GM20431 (cell line): ENCODE results near the gene GRIN1.

Source experiments
- in situ Hi-C: fragments of 300-500 bp; cut with MseI, MboI; formaldehyde crosslinking; loops from one replicate; pipeline ENCODE4 v1.15.0; 2020; ENCODE audit warnings: low sequenced_read_pairs; ENCODE audit not compliant: unreplicated experiment

The GRIN1 gene

GRCh38 chr9:137173796-137174664 is 35.1 kb downstream of the GRIN1 start:
- in situ Hi-C loops, result no loop called here

DNA sequence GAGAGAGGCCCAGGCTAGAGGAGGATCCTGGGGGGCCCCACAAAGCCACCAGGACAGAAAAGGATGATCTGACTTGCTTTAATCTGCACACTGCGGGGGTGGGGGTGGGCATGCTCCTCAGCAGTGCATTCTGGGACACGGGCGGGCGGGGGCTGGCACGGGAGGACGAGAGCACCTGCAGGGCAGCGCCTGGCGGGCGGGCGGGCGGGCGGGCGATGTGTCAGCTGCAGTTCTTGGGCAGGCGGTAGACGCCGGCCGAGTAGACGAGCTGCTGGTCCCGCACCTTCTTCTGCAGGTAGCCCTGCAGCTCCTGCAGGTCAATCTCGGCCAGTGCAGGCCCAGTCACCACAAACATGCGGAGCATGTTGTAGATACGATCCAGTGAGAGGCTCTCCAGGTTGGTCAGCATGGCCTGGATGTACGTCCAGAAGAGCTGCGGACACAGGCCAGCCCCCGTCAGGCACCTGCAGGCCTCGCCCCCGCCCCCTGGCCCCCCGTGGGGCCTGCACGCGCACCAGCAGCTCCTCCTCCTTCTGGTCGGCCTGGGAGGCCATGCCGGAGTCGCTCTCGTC is 35.9 kb downstream of the GRIN1 start:
- in situ Hi-C loops, result no loop called here

- in situ Hi-C loops, result no loop called here
These were observed 36.5 kb downstream of the GRIN1 start for GRCh38 chr9:137175345-137175961.

DNA sequence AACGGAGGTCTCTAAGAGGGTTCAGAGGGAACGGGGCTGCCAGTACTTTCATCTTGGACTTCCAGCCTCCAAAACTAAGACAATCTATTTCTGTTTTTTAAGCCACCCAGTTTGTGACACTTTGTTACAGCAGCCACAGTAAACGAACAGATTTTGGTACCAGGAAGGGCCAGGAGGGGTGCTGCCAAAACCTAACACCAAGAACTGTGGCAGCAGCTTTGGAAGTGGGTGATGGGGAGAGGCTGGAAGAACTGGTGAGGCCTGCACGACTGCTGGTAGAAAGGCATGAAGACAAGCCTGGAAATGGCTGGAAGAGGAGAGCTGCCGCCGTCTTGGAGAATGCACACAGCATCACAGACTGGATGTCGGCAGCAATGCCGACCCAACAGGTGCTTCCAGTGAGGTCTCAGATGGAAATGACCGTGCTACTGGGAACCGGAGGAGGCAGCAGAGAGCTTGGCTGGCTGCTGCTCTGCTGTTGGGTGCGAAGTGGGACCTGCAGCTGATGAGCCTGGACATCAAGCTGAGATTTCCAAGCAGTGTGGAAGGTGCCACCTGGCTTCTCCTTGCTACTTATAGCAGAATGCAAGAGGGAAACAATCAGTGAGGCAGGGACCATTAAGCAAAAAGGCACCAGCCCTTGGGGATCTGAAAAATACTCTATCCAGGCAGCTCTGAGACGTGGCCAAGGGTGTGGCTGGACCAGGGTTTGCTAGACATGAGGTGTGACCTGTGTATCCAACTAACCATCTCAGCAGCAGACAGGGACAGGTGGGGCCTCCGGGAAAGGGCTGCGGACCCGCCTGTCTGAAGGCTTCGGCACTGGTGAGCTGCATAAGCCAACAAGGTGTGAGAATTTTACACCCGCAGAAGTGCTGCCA is 37.6 kb downstream of the GRIN1 start:
- in situ Hi-C loops, result no loop called here

- in situ Hi-C loops, result no loop called here
These were observed 39.4 kb downstream of the GRIN1 start for GRCh38 chr9:137178201-137178938.

DNA sequence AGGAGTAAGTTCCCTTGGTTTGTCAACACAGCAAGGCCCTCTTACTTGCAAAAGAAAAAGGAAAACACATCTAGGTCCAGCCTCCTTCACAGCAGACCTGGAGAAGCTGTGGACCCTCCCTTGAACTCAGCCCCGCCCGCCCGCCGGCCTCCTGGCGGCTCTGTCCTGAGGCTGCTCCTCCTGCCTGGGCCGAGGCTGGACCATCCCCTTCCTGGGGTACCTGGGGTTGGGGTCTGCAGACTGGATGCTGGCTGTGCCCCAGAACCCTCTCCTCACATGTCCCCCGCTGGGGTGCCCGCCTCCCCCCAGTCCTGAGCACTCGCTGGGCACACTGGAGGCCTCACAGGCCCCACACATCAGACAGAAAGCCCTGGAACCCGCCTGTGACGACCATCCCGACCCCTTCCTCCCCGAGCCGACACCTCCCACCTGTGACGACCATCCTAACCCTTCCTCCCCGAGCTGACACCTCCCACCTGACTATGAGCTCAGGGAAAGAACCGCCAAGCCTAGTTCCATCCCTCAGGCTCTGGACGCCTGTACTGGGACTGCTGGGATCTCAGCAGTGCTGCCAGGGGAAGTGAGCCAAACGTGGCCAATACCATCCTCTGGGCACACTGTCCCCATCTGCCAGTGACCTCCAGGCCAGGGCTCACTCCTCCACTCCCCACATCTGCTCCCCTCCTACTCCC is 40.1 kb downstream of the GRIN1 start:
- in situ Hi-C loops, result no loop called here

- in situ Hi-C loops, result no loop called here
These were observed 40.8 kb downstream of the GRIN1 start for GRCh38 chr9:137179761-137180160.

DNA sequence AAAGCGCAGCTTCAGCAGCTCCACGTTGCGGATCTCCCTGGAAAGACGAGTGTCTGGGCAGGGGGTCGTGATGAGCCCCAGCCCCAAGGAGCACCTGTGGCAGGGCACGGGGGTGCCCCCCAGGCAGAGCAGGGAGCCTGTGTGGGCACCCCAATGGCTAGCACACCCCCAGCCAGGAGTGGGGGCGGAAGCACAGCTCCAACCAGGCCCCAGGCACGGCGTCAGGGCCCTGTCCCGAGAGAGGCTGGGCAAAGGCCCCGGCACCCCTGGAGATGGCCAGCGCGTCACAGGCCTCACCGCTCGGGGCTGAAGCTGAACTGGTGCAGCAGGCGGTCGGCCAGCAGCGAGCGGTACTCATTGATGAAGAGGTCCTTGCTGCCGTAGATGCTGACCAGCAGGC is 41.5 kb downstream of the GRIN1 start:
- in situ Hi-C loops, result no loop called here

DNA sequence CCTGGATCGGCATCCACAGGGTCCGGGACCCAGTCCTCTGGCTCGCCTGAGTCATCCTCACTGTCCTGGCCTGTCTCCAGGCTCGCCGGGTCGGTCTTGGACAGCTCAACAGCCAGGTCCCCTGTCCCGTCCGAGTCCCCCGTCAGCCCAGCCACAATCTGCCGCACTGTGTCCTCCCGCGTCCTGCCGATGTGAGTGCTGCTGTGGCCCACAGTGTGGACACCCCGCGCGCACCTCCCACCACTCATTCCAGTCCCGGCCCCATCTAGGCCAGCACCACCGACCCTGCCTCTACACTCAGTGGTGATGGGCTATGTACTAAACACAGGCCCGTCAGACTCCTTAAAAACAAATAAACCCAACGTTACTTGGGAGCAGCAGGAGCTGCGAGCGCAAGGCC is 42.7 kb downstream of the GRIN1 start:
- in situ Hi-C loops, result no loop called here

- in situ Hi-C loops, result no loop called here
These were observed 43.9 kb downstream of the GRIN1 start for GRCh38 chr9:137182836-137183235.

DNA sequence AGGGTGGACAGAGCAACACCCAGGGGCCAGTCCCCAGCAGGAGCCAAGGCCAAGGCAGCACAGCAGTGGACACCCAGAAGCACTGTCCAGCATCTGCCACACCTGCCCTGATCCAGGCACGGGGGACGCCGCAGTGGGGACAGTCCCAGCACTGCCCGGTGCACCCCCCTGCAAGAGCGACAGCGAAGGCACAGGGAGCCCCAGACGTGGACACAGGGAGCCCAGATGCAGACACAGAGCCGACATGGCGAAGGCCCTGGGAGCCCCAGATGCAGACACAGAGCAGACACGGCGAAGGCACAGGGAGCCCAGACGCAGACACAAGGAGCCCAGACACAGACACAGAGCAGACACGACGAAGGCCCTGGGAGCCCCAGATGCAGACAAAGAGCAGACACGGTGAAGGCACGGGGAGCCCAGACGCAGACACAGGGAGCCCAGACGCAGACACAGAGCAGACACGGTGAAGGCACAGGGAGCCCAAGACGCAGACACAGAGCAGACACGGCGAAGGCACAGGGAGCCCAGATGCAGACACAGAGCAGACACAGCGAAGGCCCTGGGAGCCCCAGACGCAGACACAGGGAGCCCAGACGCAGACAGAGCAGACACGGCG is 45.1 kb downstream of the GRIN1 start:
- in situ Hi-C loops, result no loop called here

DNA sequence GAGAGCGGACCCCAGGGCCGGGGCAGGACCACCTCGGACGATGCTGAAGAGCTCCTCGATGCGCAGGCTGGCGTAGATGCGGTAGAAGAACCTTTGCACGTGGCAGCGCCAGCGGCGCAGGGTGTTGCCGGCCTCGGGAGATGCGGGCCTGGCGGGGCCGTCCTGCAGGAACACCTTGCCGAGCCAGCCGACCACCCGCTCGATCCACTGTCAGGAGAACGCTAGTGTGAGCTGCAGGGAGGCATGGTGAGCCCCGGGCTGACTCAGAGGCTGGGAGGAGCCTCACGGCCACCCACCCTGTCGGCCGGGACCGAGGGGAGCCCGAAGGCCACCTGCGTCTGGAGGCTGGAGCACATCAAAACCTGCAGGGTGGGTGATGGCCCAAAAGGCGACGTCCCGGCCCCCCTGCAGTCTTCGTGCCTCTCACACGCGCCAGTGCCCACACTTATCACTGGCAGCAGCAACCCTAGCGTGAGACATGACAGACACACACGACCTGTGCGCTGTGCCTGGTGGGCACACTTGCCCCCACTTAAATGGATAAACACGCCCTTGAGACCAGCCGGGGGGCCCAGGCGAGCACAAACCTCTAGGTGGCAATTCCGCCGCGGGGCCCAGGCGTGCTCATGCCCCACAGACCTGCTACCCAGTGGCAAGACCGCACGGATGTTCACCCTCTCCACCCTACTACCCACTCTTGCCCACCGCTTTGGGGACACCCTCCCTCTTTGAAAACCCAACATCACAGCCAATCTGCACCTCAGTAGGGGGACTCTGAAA is 46.1 kb downstream of the GRIN1 start:
- in situ Hi-C loops, result no loop called here

DNA sequence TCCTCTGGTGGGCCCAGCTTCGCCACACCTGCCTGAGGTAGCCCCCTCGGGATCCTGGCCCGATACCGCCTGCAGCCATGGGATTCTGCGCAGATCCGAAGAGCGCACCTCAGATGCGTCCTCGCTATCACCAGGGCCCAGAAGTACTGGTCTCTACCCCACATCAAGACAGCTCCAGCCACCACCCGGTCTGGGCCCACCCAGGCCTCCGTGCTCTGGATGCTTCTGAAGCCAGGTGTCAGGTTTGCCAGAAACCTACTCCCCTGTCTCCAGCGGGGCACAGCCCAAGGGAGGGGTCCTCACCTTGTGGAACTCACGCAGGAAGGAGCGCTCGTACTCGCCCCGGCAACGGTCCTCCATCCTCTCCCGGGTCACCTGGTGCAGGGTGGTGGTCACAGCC is 47.0 kb downstream of the GRIN1 start:
- in situ Hi-C loops, result no loop called here

DNA sequence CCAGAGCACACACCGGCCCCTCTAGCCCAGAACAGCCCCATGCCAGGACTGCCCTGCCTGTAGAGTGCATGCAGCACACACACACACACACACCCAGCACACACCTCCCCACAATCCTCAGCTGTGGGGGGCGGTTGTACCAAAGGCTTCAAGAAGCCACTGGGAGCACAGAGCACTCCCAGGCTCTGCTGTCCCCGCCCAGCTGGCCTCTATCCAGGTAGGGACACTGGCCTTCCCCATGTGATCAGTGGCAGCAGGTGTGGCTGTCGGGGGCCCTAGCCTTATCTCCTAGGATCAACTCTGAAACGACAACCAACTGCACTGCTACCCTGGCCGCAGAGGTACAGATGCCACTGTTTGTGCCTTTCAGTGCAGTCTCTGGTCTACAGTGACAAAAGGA is 47.4 kb downstream of the GRIN1 start:
- in situ Hi-C loops, result no loop called here

DNA sequence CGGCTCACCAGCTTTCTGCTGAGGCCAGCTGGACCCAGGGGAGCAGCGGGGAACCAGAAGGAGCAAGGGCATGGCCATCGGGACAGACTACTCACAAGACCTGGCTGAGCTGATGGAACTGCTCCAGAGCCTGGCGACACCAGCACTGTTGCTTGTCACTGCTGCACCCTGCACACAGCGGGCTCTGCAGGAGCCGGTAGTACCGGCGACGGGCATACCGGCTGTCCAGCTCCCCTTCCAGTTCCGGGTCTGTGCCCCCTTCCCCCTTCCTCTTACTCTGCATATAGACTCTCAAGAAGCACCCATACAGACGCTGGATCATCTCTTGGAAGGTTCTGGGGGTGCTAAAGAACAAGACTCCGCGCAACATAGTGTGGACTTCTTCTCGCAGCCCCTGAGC is 48.4 kb downstream of the GRIN1 start:
- in situ Hi-C loops, result no loop called here

GRCh38 chr9:137188086-137188489 is 49.1 kb downstream of the GRIN1 start:
- in situ Hi-C loops, result no loop called here

DNA sequence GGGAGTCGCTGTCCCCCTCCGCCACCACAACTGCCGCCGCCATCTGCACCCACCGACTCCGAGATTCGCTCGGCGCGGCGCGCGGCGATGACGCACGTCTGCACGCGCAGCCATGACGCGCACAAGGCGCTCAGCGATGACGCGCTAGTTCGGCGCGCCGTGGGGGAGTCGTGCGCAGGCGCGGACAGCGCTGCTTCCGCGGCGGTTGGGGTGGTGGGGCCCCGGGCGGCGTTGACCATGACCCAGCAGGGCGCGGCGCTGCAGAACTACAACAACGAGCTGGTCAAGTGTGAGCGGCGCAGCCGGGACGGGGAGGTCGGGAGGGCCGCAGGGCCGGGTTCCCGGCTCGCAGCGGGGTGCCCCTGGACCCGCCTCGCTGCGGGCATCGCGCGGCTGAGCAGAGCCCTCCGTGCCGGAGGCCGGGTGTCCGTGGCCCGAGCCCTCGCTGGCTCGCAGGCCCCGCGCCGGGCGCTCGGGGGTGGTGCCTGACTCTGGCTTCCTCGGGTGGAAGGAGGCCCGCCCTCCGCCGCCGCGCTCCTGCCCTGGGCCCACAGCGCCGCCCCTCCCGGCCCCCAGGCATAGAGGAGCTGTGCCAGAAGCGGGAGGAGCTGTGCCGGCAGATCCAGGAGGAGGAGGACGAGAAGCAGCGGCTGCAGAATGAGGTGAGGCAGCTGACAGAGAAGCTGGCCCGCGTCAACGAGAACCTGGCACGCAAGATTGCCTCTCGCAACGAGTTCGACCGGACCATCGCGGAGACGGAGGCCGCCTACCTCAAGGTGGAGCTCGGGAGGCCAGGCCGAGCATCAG is 49.7 kb downstream of the GRIN1 start, which contains the start of the genes ANAPC2 and SSNA1:
ANAPC2 (minus strand) TSS at position 71 of the 807 bp plus-strand sequence; CDS start at position 43, 28 bp downstream.
SSNA1 (plus strand) TSS at position 187 of the 807 bp plus-strand sequence; CDS start at position 238, 51 bp downstream.
- in situ Hi-C loops, result no loop called here
